CD4-positive, alpha-beta T cell treated with Interleukin-6 for 4 hours (primary cell): ENCODE measurements around the gene MAP6.

Experiments
- DNase-seq: peaks from one replicate; pipeline ENCODE4 v3.0.0-alpha.2; 2020; ENCODE audit warnings: mixed read lengths

Gene MAP6

DNA sequence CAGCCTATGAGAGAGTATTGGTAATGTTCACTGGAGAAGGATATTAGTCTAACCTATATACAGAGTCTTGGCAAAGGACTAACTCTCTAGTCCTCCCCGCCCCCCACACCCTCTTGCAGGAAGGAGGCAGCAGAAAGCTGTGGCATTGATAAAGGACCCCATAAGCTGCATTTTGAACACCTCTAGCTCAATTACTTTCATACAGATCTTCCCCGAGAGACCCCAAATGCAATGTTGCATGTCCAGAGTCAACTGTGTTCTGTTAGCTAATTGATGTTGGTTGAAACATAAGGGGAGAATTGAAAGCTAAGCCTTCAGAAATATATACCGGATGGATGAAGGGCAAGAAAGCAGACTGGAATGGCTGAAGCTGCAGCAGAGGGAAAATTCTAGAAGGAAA is 2.8 kb downstream of the MAP6 start:
- no peak for DNase-seq

DNA sequence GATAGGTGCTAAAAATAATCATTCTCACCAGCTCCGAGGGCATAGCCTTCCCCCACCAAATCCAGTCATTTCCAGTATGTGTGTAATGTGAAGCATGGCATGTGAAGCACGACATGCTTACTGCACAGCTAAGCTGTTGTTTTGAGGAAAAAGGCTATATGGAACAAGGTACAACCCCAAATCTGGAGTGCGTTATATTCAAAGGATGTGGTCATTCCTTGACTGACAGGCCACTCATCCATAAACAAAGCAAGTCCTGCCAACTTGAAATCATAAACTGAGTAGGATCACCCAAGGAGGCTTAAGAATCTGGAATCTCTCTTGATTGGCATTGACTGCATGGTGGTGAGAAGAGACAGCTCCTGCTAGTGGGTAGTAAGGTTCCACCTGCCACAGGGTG is 3.7 kb downstream of the MAP6 start:
- DNase-seq, result no peak

DNA sequence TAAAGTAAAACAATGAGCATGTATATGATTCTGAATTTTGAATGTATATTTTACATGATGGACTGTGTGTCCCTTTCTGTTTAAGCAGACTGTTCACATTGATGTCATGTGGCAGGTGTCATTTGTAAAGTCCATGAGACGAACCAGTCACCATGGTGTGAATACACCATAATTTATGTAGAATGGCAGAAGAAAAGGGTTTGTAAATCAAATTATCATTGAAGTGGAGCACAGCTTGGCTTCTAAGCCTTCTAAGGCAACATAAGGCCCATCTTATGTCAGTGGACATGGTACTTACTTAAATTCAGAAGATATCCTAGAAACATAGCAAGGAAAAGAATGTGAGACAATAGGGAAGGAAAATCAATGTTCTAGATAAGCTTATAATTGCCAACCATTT is 4.4 kb downstream of the MAP6 start:
- DNase-seq, result no peak

DNA sequence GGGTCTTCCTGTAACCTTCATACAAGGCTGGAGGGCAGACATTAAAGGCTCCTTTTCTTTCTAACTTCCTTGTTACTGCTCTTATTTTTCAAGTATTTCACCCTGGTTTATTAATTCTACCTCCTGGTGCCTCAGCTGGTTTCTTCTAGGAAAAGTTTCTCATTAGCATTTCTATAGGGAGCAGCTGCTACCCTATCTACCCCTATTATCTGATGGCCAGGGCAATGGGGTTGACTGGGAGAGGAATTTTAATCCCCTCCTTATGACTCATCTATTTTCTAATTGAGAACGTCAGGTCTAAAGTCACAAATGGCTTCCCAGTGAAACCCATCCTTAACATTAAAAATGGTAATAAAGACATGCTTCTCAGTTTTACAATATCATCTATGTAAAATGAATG is 5.0 kb downstream of the MAP6 start:
- DNase-seq, result no peak

DNA sequence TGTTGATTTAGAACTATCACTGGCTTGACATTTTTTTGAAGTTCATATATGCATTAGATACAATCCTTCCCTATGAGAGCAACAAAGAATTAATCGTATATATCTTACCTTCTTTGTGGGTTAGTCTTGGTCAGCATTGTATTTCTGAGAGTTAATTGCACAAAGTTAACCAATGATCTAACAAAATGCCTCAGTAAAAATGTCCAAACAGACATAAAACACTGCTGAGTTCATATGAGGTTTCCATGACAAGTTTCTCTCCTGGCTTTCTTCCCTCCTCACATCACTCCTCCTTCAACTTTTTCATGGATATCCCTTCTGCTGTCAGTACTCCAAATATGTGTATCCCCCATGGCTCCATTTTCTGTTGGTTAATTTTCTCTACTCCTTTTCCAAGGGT is 9.0 kb downstream of the MAP6 start:
- no peak for DNase-seq

DNA sequence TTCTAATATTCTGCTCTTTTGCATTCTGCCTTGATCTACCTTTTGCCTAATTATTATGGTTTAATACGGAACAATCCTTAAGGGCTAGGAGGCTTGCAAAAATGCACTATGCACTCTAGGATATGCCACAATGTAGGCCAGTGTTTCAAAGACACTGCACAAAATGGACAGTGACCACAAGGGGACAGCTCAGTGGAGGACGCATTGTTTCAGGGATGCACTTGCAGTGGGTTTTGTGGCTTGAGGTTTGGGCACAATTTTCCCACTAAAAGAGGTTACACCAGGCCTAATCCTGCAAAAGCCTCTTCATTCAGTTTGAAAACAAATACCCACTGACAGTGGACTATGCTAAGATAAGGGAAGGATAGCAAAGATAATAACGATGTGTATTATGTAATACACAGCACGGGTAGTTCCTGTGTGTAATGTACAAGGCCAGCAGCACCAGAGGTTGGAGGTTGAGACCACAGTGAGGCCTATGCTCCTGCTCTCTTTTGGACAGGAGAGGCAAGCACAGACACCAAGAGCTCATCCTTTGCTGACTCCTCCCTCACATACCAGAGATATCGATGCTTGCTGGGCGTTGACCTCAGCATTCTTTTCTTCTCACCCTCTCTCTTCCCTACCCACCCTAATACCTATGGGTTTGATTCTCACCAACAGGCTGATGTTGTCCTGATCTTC is 12.7 kb downstream of the MAP6 start:
- DNase-seq, result no peak

DNA sequence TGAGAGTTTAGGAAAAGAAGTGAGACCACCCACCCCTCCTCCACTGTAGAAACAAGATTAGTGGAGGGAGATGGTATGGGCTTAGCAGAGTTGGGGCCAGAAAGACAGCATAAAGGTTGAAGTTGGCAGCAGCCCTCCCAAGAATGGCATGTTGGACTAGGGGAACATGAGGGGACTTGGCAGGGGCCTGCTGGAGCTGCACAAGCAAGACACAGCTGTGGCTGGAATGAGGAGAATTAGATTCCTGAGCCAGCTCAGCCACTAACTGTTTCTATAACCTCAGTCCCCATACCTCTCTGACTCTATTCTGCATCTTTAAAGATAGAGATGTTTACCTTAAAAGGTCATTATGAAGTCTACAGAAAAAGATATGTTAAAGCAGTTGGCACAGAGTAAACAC is 13.2 kb downstream of the MAP6 start:
- no peak for DNase-seq

DNA sequence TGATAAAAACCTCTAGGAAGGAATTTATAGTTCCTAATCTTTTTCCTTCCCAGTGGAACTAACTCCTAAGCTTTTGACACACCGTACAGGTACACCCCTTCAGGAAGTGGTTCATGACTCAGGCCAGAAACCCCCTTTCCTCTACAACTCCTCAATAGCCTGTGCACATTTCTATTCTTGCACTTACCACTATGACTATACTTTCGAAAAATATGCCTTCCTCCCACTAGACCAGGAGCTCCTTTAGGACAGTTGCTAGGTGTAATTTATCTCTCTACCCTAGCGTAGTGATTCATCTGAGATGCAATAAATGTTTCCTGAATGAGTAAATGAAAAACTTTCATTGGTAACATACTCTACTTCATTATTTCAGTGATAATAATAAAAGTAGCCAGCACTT is 14.5 kb downstream of the MAP6 start:
- DNase-seq, result no peak

DNA sequence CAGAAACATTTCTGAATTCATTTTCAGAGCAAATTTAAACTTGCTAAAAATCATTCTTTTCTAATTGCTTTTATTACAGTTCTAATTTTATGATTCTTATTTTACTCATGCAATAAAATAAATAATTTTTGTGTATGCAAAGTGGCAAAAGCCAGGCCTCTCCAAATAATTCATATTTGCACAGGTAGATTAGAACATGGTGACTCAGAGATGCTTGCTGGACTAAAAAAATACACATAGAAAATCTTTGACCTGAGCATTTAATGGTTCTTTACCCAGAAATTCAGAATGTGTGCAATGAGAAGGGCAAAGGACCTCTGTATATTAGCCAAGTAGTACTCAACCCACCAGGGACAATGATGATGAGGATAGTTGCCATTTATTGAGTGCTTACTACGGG is 15.3 kb downstream of the MAP6 start:
- DNase-seq, result no peak

DNA sequence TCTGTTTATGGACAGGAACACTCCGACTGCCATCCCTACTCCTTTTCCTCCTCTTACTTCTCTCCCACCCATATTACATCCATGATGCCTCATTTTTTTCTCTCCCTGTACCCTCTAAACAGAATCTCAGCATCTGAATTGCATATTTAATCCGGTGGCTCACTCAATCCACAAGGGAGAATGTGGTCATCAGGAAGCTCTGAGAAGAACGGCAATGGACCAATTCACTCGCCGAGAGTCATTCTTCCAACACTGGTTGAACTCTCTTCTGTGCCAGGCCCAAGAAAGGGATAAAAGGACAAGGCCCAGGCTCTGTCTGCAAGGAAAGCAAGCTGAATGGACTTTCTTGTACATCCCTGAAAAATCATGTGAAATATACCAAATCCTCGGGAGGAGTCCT is 15.9 kb downstream of the MAP6 start:
- DNase-seq, result no peak

DNA sequence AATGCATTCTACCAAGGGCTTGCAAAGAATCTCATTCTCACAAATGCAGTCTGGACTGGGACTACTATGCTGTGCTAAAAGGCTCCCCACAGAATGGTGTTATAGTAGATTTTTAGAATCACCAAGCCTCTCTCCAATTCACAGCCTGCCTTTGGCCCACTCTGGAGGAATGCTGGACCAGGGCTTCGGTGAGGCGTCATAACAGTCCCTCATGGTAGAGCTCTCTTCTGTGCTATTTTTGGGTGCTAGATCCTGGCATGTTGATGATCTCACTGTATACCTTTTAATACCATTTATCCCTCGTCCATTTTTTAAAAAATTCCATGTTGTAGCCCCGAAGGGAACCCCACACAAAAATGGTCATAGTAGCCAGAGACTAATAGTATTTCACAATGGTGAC is 17.6 kb downstream of the MAP6 start:
- DNase-seq, result no peak

DNA sequence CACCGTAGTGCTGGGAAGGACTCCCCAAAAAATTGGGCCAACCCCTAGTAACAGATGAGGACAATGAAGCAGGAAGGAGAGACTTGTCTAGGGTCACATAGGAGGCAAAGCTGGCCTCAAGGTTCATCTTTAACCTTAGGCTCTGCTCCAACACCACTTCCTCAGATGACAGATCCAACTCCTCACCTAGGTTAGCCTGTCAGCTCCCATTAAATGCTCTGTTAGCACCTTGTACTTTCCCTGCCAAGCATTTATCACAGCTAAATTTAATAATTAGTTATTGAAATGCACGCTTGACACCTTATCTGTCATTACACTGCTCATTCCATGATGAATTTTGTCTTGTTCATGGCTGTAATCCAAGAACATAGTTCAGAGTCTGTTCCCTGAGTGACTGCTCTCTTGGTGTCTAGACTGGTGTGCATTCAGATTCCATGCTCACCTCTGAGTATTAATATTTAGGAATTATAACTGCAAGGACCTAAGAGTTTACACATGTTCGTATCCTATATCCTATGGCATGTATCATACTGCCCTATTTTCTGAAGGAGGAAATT is 18.6 kb downstream of the MAP6 start:
- no peak for DNase-seq

DNA sequence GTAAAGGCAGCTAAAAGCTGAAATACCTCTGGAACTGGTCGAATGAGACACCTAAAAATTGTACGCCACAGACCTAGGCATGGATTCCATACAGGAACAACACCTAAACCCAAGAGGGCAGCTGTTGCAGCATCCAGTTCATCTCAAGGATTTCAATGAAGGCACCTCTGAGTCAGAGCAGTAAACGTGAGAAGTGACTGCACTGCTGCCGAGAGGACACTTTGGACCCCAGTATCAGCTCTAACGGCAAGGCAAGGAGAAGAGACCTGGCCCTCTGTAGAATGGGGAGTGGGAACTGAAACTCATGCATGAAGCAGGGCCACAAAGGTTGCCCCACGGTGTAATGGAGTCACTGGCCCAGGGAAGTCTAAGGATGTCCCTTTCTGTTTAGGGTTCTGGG is 23.9 kb downstream of the MAP6 start:
- no peak for DNase-seq

DNA sequence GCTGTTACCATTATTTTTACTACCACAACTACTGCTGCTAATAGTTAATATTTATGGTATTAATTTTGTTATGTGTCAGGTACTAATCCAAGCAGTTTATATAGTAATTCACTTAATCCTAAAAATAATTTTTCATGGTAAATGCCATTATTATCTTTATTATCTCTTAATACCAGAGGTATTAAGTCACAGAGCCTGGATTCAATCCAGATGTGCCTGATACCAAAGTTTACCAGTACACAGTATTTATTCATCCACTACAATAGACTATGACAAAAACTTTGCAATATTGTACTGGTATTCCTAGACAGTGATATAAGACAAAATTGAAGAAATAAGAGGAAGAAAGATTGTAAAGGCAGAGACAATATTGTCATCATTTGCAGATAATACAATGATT is 24.5 kb downstream of the MAP6 start:
- no peak for DNase-seq

DNA sequence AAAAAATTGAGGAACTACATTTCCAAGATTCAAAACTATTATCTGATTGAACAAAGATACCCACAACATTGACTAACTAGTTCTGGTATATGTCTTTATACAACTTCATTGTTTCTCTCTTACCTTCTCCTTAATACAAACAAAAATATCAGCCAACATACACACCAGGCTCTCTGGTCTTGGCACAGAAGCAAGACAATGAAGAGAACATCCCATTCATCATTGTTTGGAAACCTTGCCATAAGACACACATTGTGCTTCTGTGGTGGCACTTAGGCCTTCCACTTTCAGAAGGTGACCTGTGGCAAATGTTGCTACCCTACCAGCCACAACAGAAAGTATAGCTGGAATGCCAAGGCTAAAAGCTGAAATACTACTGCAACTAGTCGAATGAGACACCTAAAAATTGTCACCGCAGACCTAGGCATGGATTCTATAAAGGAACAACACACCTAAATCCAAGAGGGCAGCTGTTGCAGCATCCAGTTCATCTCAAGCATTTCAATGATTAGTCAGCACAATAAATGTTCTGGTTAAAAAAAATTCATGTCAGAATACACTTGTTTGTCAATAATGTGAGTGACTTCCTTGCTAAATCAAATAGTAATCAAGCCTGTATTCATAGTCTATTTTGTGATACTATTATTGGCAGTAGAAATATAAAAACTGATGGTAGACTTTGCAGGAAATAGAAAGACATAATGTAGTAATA is 26.3 kb downstream of the MAP6 start:
- DNase-seq, result no peak

DNA sequence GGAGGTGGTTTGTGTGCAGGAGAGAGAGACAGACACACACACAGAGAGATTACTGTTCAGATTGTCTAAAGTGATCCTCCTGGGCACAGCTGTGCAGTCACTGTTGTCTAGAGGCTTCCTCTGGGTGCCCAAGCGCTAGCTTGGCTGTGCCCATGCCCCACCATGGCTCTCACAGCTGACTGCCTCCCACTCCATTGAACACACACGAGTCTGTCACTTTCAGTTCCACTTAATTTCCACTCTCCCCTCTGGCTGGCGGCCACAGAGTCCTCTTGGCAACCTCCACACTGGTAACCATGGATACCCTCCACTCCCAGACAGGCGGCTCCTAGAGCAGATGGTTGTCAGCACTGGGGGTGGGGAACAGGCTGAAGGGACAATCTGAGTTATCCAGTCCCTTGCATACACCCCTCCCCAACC is 29.1 kb downstream of the MAP6 start:
- no peak for DNase-seq

DNA sequence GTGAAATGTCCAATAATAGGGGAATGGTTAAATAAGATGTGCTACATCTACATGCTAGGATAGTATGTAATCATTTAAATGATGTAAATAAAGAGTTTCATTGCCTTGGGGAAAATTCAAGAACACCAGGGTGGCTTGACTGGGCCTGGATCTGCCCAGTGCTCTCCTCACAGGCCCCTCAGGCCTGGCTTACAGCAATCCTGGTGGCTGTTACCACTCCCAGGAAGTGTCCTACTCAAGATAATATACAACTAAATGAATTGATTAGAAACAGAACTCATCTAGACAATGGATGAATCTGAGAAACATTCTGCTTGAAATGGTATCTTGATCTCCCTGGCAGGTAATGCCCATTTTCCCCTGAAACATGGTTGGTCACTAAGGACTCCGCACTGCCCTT is 30.8 kb downstream of the MAP6 start:
- DNase-seq, result no peak

DNA sequence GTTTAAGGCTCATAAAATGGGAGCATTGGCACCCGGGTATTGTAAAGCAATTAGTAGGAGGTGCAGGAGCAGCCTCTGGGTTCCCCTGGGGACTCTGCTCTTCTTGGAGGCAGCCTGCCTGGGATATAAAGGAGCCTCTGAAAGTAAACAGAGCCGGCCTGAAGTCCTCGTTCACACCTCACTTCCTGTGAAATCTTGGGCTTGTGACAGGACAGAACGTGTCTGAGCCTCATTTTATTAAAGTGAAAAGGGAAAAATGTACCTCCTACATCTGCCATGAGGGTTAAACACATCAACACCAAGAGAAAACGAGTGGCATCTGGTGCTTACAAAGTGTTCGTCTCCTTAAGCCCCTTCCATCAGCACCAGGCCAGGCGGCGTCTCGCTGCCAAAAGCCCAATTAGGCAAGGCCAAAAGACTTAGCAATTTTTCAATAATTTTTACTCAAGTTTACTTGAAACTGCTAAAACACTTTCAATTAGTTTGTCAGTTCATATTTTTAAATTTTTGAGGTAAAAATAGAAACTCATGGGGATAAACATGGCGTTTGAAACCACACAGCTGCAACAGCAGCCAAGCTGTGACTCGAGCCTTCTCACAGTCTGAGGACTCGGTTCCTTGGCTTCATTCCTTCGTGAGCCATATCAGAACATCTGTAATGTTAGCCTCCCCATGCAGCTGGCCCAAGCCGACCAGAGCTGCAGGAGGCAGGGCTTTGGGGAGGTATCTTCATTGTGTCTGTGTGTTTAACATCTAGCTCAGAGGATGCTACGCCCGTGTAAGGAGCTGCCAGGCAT is 33.6 kb downstream of the MAP6 start:
- DNase-seq, result no peak

DNA sequence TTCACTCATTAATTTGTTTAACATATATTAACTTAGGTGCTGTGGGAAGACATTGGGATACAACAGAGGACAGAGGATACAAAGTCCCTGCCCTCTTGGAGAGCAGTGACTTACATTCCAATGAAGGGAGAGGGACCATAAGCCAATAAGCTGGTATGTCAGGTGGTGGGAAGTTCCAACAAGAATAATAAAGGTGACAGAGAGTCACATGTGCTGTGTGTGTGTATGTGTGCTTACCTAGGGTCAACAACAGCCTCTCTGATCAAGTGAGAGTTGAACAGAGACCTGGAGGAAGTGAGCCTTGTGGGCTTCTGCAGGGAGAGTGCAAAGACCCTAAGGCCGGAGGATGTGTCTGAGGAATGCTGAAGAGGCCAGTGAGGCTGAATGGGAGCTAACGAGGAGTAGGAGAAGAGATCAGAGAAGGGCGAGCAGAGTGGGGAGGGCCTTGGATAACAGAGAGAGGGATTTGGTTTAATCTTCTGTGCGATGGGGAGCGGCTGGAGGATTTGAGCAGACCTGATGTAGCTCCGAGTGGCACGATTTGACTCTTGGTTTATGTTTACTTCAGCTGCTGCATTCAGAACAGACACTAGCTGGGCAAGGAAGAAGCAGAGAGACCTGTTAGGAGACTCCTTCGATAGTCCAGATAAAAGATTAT is 35.3 kb downstream of the MAP6 start:
- DNase-seq, result no peak

DNA sequence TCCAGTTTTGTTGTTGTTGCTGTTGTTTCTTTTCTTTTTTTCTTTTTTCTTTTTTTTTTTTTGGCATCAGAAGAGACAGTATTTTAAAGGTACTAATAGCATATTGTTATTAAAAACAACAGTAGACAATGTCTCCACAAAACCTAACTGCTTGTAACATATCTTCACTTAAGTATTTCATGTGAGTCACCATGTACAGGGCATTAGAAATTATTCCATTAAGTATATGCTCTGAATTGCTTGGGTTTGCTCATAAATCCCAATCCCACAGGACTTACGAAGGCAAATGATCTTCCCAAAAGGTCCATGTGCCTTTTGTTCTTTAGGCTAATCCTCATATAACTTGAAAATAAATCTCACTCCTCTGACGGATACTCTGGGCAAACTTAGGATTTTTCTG is 35.9 kb downstream of the MAP6 start:
- no peak for DNase-seq

DNA sequence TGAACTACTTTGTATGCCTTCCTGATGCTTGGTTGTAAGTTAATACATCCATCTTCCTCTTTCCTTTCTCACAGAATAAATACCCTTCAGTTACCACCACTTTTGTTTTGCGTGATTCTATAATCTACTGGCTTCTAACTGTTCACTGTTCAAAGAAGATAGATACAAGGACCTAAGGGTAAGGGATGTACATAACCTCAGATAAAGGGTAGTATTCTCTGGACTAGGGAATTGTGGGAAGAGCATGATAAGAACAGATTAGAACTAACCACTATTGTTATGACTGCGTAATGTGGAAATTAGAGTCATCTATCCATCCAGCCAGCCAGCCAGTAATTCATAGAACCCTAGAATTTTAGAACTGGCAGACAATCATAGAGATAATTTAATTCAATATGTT is 36.4 kb downstream of the MAP6 start:
- no peak for DNase-seq

DNA sequence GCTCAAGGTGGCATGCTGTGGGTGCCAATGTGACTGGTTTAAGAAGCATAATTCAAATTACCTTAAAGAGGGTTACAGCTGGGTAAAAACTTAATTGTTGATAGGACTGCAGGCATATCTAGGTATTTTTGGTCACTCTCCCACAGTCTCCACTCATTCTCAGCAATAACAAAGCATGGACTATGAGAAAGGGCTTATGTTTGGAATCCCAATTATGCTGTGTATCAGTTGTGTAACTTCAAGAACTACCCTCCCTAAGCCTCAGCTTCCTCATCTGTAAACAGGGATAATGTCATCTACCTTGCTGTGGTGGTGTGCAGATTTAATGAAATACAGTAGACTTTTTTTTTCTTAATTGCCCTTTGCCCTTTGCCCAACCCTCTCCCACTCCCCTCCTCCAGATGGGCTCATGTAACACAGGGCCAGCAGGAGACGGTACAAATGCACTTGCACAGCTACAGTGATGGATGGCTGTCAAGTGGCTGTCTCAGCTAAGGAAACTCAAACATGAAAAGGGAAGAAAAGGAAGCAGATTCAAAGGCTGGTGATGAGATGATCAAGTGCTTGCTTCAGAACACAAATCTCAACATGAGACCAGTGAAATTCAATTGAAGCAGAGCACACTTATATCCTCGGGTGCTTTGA is 37.6 kb downstream of the MAP6 start:
- no peak for DNase-seq
